Right lobe of liver (tissue), 4 donors: ENCODE results near the gene CPLX3.

Source experiments
- CTCF ChIP-seq, 4 donors: fragments of 200-600 bp in 3 of 4; fragments of 450-650 bp in 1 of 4; IDR thresholded peaks; one replicate each; pipeline versions ENCODE4 v1.5.1 to v1.8.0; 2016 to 2022; ENCODE audit warnings: antibody characterized with exemption in 4 of 4, mild to moderate bottlenecking in 2 of 4
- POLR2A ChIP-seq: fragments of 450-650 bp; IDR thresholded peaks from one replicate; pipeline ENCODE4 v1.6.1; 2017; ENCODE audit warnings: antibody characterized with exemption, mild to moderate bottlenecking
- donor health status: DM: no; HTN: no; CAD: no.
- donor health status: DM: no; HTN: no; CAD: no.
- donor health status: DM: no; HTN: yes; CAD: no.

- no peak for TF ChIP-seq POLR2A
- no peak for TF ChIP-seq CTCF (IDR thresholded peaks at IDR 0.05)
Observed at GRCh38 chr15:74857082-74857655, 30.7 kb downstream of the CPLX3 start.
